ENCODE data around the gene CCDC198. TPM values are rescaled to one million over a fixed set of nuclear protein-coding genes. Genes with fewer than 3 reads are reported as not detected.

Gene CCDC198, protein sequence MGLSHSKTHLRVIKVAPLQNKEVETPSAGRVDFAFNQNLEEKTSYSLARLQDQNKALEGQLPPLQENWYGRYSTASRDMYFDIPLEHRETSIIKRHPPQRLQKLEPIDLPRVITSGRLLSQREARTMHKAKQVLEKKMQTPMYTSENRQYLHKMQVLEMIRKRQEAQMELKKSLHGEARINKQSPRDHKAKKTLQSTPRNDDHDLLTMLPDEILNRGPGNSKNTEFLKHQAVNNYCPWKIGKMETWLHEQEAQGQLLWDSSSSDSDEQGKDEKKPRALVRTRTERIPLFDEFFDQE
- total RNA-seq, result not detected in 2 replicates

DNA sequence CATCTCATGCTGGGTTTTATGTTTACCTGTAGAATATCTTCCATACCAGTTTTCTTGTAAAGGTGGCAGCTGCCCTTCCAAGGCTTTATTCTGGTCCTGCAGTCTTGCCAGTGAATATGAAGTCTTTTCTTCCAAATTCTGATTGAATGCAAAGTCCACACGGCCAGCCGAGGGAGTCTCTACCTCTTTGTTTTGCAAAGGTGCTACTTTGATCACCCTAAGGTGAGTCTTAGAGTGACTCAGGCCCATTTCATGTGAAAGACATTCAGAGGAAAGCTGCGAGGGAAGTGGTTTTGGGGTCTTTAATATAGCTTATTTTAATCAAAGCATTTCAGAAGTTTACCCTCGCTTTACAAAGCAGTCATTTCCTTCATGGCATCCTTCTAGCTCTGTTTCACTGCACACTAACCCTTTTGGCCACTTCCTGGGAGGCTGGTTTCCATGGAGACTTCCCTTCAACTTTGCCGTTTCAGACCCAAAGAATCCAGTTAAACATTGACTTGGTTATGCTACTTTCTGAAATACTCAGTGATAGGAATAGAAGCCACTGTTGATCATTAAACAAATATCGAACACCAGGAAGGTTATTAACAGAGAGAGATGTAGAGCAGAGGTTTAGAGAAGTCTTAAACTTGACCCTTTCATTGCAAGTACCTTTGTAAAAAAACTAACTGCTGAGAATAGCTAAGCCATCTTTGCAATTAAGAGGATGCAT lies at the start of gene CCDC198:
Gene CCDC198 (minus strand): TSS at position 391 of the 715 bp plus-strand sequence. CDS start 142 bp downstream, at position 249.

Other genes starting within 250 kb of the CCDC198 start
- gene EXOC5, start 225.0 kb downstream of the CCDC198 start, total RNA-seq, result 45.1 and 78.3 TPM in 2 replicates
- gene AP5M1, start 224.9 kb downstream of the CCDC198 start, total RNA-seq, result 13.3 and 38.9 TPM in 2 replicates
- gene NAA30, start 103.3 kb downstream of the CCDC198 start, total RNA-seq, result 29.4 and 31.4 TPM in 2 replicates

All from nasal cavity respiratory epithelium epithelial cell of viscerocranial mucosa (primary cell).